GM19043 (cell line): ENCODE measurements around the gene BZW1.

ENCODE experiments used
- ATAC-seq: cut with Tn5 transposase; IDR thresholded peaks from one replicate; pipeline ENCODE4 v1.9.1; 2021; ENCODE audit warnings: low read depth; ENCODE audit not compliant: unreplicated experiment

BZW1 gene

DNA sequence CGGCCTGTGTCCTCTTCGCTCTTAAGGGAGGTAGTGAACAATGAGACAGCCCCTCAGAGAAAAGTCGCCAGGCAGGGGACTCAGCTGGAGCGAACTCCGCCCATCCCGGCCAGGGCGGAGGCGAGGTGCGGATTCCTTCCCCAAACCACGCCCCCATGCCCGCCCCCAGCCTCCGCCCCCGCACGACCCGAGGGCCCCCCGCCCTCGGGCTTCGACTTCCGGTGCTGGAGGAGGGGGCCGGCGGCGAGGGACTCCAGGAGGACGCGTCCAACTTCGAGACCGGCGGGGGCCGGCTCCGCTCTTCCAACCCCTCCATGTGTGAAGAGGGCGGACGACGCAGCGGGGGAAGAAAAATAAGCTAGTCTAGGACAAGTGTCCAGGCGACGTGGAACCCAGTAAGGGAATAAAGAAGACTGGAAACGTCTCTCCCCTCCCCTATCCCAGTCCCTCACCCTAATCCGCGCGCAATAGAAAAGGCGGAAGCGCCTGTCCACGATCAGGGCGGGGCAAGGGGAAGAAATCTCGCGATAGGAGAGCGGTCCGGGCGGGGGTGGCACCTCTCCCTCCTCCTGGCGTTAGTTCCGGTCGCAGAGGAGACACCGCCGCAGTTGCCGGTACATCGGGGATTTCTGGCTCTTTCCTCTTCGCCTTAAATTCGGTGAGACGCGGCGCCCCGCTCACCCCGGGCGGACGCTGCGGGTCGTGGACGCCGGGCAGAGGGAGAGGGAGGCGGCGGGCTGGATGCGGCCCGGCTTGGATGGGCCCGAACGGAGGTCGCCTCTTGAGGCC is at the start of gene BZW1:
BZW1 (plus strand) TSS at position 578 of the 789 bp plus-strand sequence. CDS start 1,308 bp downstream, outside the sequence.
- peak; percentile 71 for ATAC-seq

GRCh38 chr2:200762127-200762526 is 49.6 kb upstream of the BZW1 start:
- no peak for ATAC-seq

DNA sequence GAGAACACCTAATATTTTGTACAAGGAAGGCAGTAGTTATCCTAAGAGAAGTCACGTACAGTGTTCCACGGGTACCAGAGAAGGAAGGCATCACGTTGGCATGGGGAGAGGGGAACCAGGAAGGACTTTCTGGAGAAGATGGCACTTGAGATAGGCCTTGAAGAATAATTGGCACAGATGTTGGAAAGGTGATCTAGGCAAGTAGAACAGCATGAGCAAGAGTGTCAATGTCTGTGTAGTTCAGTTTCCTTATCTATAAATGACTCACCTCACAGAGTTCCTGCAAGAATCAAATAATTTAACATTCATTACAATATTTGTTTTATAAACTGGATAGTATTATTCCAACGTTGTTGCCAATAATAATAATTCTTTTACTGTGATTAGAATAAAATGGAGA is 48.3 kb upstream of the BZW1 start:
- ATAC-seq = no peak

- peak; percentile 52 for ATAC-seq
Measured at GRCh38 chr2:200765139-200765951, 46.4 kb upstream of the BZW1 start.

- ATAC-seq = no peak
Measured at GRCh38 chr2:200765995-200766660, 45.6 kb upstream of the BZW1 start.

GRCh38 chr2:200767111-200767885 is 44.4 kb upstream of the BZW1 start:
- no peak for ATAC-seq

DNA sequence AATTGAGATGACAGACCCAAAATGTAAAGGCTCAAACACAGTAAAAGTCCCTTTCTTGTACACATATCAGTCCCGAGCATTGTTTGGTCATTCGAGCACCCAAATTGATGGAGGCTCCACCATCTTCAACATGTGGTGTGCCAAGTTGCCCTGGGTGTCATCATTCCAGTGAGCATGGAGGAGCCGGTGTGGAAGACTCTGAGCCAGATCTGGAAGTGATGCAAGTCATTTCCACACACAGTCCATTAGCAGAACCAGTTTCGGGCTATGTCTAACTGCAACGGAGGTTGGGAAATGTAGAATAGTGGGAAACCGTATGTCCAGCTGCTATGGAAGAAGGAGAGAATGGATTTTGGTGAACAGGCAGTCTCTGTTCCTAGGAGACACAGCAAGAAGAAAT is 40.9 kb upstream of the BZW1 start:
- no peak for ATAC-seq

- ATAC-seq = no peak
Measured at GRCh38 chr2:200772620-200773019, 39.1 kb upstream of the BZW1 start.

GRCh38 chr2:200773083-200773482 is 38.6 kb upstream of the BZW1 start:
- no peak for ATAC-seq

GRCh38 chr2:200774920-200775319 is 36.8 kb upstream of the BZW1 start:
- no peak for ATAC-seq

GRCh38 chr2:200777275-200777674 is 34.4 kb upstream of the BZW1 start:
- no peak for ATAC-seq

- no peak for ATAC-seq
Measured at GRCh38 chr2:200778038-200778437, 33.7 kb upstream of the BZW1 start.

- ATAC-seq = no peak
Measured at GRCh38 chr2:200779214-200779613, 32.5 kb upstream of the BZW1 start.

GRCh38 chr2:200781616-200782015 is 30.1 kb upstream of the BZW1 start:
- ATAC-seq = no peak

GRCh38 chr2:200782251-200782650 is 29.5 kb upstream of the BZW1 start:
- ATAC-seq = no peak

DNA sequence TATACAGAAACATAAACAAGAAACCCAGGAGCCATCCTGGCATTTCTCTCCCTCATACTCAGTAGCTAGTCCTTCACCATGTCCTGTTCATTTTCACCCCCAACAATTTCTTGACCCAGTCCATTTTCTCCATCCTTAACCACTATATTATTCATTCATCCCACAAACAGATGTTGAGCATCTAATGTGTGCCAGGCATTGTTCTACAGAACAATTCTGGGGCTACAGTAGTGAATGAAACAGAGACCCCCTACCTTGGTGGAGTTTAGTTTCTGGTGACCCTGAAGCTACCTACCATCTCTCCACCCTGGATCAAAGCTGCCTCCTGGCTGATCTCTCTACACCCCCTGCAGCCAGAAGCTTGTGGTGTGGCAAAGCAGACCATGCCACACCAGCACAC is 27.5 kb upstream of the BZW1 start:
- no peak for ATAC-seq

- no peak for ATAC-seq
Measured at GRCh38 chr2:200786423-200786822, 25.3 kb upstream of the BZW1 start.

- no peak for ATAC-seq
Measured at GRCh38 chr2:200786826-200787225, 24.9 kb upstream of the BZW1 start.

- no peak for ATAC-seq
Measured at GRCh38 chr2:200787351-200788120, 24.2 kb upstream of the BZW1 start.
